Colon (tissue), 2 donors: ENCODE measurements around the gene MED6.

ENCODE experiments used
- FAIRE-seq: peaks from 2 replicates; lab custom pipeline; 2012; peaks lifted over from hg19 to GRCh38; lab: Jason Lieb, UNC
- donor health status: control.
- donor health status: control.

Gene MED6

DNA sequence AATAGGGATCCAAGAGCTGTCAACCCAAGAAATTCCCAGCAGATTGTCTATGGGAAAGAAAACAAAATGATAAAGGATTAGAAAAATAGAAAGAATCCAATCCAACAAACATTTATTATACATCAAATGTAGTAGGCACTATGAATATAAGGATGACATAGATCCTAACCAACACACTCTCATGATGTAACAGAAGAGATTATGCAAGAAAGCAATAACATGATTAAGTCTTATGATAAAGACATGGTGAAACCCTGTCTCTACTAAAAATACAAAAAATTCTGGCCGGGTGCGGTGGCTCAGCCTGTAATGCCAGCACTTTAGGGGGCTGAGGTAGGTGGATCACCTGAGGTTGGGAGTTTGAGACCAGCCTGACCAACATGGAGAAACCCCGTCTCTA, 2.7 kb downstream of the MED6 start:
- FAIRE-seq = no peak

DNA sequence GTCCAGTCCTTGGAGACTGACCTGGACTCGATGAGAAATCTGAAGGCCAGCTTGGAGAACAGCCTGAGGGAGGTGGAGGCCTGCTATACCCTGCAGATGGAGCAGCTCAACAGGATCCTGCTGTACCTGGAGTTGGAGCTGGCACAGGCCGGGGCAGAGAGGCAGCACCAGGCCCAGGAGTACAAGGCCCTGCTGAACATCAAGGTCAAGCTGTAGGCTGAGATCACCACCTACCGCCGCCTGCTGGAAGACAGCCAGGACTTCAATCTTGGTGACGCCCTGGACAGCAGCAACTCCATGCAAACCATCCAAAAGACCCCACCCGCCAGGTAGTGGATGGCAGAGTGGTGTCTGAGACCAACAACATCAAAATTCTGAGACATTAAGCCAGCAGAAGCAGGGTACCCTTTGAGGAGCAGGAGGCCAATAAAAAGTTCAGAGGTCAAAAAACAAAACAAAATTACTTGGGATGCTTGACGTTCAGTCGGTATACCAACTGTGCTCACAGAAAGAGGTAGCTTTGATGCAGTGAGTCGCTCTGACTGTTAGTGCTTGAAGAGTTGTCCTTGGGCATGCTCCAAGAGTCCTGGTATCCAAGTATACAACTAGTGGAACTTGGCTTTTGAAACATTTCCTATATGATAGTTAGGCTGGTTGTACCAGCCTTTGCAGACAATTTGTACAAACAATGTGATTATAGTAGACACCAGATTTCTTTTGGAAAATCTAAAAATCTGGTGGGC, 4.8 kb downstream of the MED6 start:
- no peak for FAIRE-seq

DNA sequence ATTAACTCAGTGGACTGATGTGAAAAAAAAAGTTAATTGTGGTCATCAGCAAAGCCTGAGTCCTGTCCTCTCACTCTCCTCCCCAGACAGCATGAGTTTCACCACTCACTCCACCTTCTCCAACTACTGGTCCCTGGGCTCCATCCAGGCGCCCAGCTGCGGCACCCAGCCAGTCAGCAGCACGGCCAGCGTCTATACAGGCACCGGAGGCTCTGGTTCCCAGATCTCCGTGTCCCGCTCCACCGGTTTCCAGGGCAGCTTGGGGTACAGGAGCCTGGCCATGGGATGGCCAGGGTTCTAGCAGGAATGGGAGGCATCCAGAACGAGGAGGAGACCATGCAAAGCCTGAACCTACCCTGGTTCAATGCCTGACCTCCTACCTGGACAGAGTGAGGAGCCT, 6.0 kb downstream of the MED6 start:
- FAIRE-seq = no peak

DNA sequence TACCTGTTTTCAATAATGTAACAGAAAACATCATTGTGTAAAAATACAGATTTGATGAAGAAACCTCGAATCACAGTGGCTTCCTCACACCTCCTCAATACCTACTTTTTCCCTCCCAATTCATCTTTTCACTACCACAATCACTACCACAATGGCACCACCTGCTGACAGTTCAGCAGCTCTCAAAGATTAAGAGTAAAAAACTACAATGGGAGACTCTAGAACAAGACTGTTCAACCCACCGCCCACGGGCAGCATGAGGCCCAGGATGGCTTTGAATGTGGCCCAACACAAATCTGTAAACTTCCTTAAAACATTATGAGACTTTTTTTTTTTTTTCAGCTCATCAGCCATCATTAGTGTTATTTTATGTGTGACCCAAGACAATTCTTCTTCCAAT, 15.2 kb downstream of the MED6 start:
- no peak for FAIRE-seq

DNA sequence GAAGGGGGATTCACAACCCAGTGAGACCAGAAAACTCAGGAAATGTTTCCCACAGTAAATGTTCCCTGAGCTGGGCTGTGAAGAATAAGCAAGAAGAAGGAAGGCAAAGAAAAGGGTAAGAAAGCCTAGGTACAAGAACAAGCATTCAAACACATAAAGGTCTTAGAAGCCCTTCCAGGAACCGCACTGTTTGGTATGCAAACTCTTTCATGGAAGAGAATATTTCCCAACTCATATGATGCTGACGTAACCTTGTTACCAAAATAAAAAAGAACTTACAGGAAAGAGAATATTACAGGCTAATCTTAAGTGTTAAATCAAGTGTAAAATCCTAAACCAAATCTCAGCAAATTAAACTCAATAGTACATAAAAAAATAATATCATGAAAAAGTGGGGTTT, 23.6 kb downstream of the MED6 start:
- FAIRE-seq = no peak

DNA sequence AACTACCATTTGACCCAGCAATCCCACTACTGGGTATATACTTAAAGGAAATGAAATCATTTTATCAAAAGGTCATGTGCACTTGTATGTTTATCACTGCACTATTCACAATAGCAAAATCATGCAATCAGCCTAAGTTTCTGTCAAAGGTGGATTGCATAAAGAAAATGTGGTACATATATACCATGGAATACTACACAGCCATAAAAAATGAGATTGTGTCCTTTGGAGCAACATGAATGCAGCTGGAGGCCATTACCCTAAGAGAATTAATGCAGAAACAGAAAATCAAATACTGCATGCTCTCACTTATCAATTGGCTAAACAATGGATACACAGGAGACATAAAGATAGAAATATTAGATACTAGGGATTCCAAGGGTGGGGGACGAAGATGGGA, 27.4 kb downstream of the MED6 start:
- FAIRE-seq = no peak

DNA sequence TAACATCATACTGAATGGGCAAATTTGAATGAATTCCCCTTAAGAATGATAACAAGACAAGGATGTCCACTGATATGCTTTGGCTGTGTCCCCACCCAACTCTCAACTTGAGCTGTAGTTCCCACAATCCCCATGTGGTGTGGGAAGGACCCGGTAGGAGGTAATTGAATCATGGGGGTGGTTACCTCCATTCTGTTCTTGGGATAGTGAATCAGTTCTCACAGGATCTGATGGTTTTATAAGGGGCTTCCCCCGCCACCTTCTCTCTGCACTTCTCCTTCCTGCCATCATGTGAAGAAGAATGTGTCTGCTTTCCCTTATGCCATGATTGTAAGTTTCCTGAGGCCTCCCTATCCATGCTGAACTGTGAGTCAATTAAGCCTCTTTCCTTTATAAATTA, 29.3 kb downstream of the MED6 start:
- no peak for FAIRE-seq

DNA sequence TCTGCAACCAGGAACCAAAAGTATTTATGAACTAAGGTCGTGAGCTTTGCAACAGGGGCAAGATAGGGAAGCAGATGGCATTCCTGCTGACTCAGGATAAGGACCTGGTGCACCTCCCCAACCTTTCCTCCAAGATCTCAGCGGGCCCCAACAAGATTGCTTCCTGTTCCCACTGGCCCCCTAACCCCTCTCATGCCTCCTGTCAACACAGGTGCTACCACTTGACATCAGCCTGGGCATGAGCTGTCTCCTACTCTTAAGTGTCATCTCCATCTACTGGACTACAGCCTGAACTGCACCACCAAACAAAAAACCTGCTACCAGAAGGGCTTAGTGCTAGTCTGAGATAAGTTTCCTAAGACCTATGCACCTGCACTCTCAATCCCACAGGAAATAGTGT, 32.7 kb downstream of the MED6 start:
- FAIRE-seq = no peak

DNA sequence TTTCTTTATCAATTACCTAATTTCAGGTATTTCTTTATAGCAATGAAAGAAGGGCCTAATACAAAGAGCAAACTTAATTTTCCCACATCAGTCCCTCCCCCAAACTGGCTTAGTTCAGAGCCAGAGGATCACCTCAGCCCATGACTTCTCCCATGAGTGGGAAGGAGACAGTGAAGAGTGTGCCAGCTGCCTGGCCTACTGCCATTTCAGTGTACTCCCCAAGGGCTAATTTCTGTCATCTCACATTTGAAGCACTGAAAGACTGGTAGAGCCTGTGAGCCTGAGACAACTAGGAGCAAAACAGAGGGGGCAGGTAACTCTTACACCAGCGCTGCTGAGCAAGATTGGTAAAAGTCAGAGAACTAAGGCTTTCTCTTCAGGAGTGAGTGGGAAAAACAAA, 36.6 kb downstream of the MED6 start:
- no peak for FAIRE-seq

DNA sequence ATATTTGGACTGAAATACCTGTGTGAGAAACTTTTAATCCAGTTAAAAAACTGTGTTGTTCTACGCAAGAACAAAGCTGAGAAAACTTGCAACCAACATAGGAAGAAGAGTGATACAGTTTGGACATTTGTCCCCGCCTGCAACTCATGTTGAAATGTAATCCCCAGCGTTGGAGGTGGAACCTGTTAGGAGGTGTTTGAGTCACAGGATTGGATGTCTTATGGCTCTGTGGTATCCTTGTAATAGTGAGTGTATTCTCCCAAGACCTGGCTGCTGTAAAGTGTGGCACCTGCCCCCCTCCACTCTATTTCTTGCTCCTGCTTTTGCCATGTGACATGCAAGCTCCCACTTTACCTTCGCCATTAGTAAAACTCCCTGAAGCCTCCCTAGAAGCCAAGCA, 37.0 kb downstream of the MED6 start:
- FAIRE-seq = no peak

DNA sequence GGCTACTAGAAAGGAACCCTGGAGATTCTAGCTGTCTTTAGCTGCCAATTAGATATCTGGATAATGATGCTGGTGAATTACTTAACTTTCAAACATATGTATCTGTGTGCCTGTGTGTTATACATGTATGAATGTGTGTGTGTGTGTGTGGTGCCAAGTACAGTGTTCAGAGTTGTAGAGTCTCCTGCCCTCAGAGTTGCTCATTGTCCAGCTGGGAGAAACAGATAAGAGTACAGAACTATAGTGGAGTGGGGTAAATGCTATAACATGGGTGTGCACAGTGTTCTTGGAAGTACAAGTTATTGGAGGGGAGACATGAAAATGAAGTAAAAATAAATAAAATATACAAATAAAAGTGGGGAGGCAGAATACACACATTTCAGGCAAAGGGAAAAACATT, 42.1 kb downstream of the MED6 start:
- no peak for FAIRE-seq

DNA sequence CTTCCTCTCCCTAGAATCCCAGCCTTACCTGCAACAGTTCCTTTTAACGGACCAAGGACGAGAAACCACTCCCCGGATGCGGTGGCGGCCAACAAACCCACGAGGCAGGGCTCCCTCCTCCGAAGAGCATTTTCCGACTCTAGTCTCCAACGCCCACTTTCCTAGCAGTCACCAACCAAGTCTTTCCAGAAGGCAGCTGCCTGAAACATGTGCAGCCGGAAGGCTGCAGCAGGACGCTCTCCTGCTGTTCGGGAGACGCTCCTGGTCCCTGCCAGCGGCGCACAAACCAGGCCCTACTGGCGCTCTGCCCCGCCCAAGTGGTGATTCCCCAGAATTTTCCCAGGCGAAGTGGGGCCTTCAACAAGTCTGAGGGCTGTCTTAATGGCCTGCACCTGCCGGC, 44.6 kb downstream of the MED6 start:
- FAIRE-seq = no peak

DNA sequence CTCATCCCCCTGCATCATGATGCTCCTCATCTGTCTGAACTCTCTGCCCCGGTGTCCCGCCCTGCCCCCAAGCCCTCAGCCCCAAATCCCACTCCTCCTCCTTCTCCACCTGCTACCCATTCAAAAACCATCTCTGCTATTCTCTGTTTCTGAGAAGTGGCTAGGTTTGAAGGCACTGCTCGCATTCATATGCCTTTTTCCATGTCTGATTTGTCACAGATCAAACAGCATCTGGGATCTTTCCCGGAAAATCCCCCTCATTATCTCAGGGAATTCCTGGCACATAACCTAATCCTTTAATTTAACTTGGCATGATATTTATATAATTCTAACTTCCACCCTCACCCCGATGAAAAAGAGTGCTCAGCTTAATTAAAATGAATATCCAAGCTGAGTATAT, 62.4 kb downstream of the MED6 start:
- FAIRE-seq = no peak

DNA sequence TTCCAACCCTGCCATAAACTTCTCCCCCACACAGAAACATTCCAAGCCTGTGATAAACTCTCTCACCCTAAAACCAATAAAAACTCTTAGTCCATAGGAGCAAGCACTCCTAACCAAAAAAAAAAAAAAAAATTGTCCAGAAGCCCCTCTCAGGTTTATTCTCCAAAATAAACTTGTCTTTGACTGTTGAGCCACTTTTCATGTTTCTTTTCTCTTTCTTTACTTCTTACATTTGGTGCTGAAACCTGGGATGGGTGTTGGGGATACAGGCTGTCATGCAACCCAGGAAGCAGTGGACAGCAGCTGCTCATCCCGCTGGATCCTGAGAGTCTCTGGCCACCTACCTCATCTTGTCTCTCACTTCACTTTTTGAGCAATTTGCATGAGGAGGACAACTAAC, 63.6 kb downstream of the MED6 start:
- no peak for FAIRE-seq

DNA sequence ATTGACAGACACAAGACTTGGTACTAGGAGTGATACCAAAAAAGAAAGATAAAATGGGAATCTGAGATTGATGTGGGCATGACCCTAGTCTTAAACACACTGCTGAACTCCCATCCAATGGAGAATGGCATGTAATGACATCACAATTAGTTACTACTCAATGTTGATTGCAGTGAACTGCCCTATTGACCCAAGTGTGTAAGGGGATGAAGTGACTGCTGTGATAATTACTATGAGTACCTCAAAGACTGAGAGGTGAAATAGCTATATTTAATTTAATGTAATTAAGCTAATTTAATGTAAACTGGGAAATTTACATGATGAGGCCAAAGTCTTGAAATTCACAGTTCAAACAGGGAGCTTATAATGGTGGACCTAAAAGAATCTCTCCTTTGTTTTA, 65.6 kb downstream of the MED6 start, which contains the start of gene ADAM20:
Gene ADAM20, minus strand, starts transcription at position 101 of the 400 bp plus-strand sequence. CDS start 10,247 bp downstream, outside the sequence.
- no peak for FAIRE-seq
